Urinary bladder (tissue), 4 donors: ENCODE data around the gene C1orf21. TPM values are rescaled to one million over a fixed set of nuclear protein-coding genes. Genes with fewer than 3 reads are reported as not detected.

Source experiments
- DNase-seq: peaks from one replicate; pipeline ENCODE4 v3.0.0-alpha.2; 2015; ENCODE audit errors: extremely low spot score
- H3K27ac ChIP-seq: one replicate; pipeline ENCODE4 v1.5.1; 2013; ENCODE audit warnings: low read depth, mild to moderate bottlenecking, moderate library complexity
- H3K36me3 ChIP-seq: one replicate; pipeline ENCODE4 v1.6.1; 2013; ENCODE audit warnings: mild to moderate bottlenecking, moderate library complexity; ENCODE audit not compliant: insufficient read depth
- H3K4me1 ChIP-seq: one replicate; pipeline ENCODE4 v1.6.1; 2013; ENCODE audit warnings: mild to moderate bottlenecking, moderate library complexity; ENCODE audit not compliant: insufficient read depth
- H3K4me3 ChIP-seq: one replicate; pipeline ENCODE4 v1.5.1; 2013; ENCODE audit warnings: low read depth, low read length
- WGBS: extraction: QIAGEN DNeasy Blood & Tissue Kit; methylation state at CpG from one replicate; pipeline ENCODE4 v1.1.7; 2013; 5-methylcytosine and 5-hydroxymethylcytosine counted together
- polyA plus RNA-seq: library from polyadenylated mRNA; stranded (reverse); fragments of 200-250 nt; gene quantifications from one replicate; pipeline ENCODE4 v1.2.3, GENCODE V29; 2013
- total RNA-seq: library from RNA; depleted of rRNA; stranded (reverse); fragments of >200 nt; gene quantifications from one replicate; pipeline ENCODE4 v1.2.3, GENCODE V29; 2014
- donor health status: healthy with polysubstance abuse.
- donor health status: healthy.

The C1orf21 gene
- total and polyA plus RNA-seq, 2 donors, result 67.3 to 100 TPM

- no peak for DNase-seq
- WGBS, result 31% methylated on average over 9 of the region's 9 CpGs
- no peaks in the 10 kb centered on the region for H3K4me1 ChIP-seq
- no peak overlapping the region for H3K4me3 ChIP-seq
- H3K27ac ChIP-seq, result no peak overlapping the region
- H3K36me3 ChIP-seq, result no peaks in the 10 kb centered on the region
Measured at GRCh38 chr1:184541537-184542152, 154.8 kb downstream of the C1orf21 start.

GRCh38 chr1:184542291-184542690, 155.5 kb downstream of the C1orf21 start:
- H3K4me1 ChIP-seq, result no peaks in the 10 kb centered on the region
- DNase-seq, result no peak
- no peak overlapping the region for H3K4me3 ChIP-seq
- WGBS, result 81% methylated on average over 3 of the region's 3 CpGs
- no peak overlapping the region for H3K27ac ChIP-seq
- H3K36me3 ChIP-seq, result no peaks in the 10 kb centered on the region

- Histone ChIP-seq H3K27ac (no peak overlapping the region), H3K4me1 (no peaks in the 10 kb centered on the region), H3K36me3 (no peaks in the 10 kb centered on the region), H3K4me3 (no peak overlapping the region)
- no peak for DNase-seq
- WGBS, result 77% methylated on average over 4 of the region's 4 CpGs
Measured at GRCh38 chr1:184545601-184546000, 158.8 kb downstream of the C1orf21 start.

DNA sequence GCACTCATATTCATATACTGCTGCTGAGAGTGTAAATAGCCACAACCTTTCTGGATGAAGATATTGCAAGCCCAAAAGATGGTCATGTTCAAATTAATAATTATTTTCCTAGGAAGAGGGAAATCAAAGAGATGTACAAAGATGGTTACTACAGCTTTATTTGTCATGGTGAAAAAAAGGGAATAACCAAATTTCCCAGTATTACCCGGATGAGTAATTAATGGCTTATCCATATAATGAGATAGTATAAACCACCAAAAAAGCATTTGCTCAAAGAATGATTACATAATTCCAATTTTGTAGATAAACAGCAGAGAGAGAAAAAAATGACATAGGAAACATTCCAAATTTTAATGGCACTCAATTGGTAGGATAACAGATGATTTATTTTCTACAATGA, 165.6 kb downstream of the C1orf21 start:
- no peaks in the 10 kb centered on the region for H3K36me3 ChIP-seq
- DNase-seq, result no peak
- H3K27ac ChIP-seq, result no peak overlapping the region
- H3K4me1 ChIP-seq, result peaks cover 2% of the 10 kb centered on the region
- WGBS, result 94% methylated on average over 1 of the region's 1 CpG
- no peak overlapping the region for H3K4me3 ChIP-seq

DNA sequence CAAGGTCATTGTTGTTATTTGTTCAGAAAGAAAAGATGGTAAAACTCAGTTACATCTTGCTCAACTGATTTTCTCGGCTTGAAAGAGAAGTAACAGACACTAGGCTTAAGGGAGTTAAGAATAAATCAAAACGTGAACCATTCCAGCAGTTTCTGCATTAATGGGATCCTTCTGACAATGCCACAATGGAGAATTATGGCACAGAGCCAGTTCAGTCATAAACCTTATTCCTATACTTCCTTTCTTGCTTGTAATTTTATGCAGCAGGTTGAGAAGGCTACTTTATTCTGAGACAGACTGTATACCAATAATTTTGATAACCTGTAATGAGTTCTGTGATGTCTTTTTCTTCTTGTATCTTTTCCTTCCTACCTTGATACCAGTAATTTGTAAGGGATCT, 167.0 kb downstream of the C1orf21 start:
- H3K36me3 ChIP-seq, result no peaks in the 10 kb centered on the region
- H3K4me1 ChIP-seq, result peaks cover 2% of the 10 kb centered on the region
- H3K27ac ChIP-seq, result no peak overlapping the region
- 70% methylated on average over 2 of the region's 2 CpGs for WGBS
- H3K4me3 ChIP-seq, result no peak overlapping the region
- no peak for DNase-seq

GRCh38 chr1:184555665-184556641, 169.1 kb downstream of the C1orf21 start:
- Histone ChIP-seq H3K4me1 (peaks cover 2% of the 10 kb centered on the region), H3K4me3 (no peak overlapping the region), H3K36me3 (no peaks in the 10 kb centered on the region), H3K27ac (no peak overlapping the region)
- 86% methylated on average over 7 of the region's 7 CpGs for WGBS
- DNase-seq, result no peak

DNA sequence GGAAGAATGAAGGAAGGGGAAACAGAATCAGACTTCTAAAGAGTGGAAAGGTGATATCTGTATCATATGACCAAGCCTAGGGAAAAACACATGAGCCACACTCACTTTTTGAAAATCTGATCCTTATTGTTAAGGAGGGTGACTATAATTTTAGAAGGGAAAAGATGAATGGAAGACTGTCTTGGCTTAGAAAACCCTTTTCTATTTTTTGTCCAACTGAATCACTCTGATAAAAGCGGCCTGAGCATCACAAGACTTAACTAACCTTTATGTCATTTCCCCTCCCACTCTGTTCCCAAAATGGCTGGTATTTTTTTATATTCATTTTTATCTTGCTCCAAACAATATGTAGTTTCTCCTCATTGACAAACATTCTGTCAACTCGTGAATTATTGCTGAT, 169.8 kb downstream of the C1orf21 start:
- no peak overlapping the region for H3K27ac ChIP-seq
- WGBS, result 62% methylated on average over 2 of the region's 2 CpGs
- peaks cover 2% of the 10 kb centered on the region for H3K4me1 ChIP-seq
- no peak overlapping the region for H3K4me3 ChIP-seq
- DNase-seq, result no peak
- no peaks in the 10 kb centered on the region for H3K36me3 ChIP-seq

GRCh38 chr1:184557423-184558347, 170.9 kb downstream of the C1orf21 start:
- Histone ChIP-seq H3K36me3 (no peaks in the 10 kb centered on the region), H3K4me3 (no peak overlapping the region), H3K27ac (no peak overlapping the region), H3K4me1 (peaks cover 2% of the 10 kb centered on the region)
- no peak for DNase-seq
- 86% methylated on average over 3 of the region's 3 CpGs for WGBS

- Histone ChIP-seq H3K4me1 (peaks cover 2% of the 10 kb centered on the region), H3K4me3 (no peak overlapping the region), H3K27ac (no peak overlapping the region), H3K36me3 (no peaks in the 10 kb centered on the region)
- DNase-seq, result no peak
Measured at GRCh38 chr1:184558691-184559090, 171.9 kb downstream of the C1orf21 start.

GRCh38 chr1:184559117-184559713, 172.4 kb downstream of the C1orf21 start:
- Histone ChIP-seq H3K27ac (no peak overlapping the region), H3K4me1 (peaks cover 2% of the 10 kb centered on the region), H3K36me3 (no peaks in the 10 kb centered on the region), H3K4me3 (no peak overlapping the region)
- 98% methylated on average over 1 of the region's 1 CpG for WGBS
- DNase-seq, result no peak

DNA sequence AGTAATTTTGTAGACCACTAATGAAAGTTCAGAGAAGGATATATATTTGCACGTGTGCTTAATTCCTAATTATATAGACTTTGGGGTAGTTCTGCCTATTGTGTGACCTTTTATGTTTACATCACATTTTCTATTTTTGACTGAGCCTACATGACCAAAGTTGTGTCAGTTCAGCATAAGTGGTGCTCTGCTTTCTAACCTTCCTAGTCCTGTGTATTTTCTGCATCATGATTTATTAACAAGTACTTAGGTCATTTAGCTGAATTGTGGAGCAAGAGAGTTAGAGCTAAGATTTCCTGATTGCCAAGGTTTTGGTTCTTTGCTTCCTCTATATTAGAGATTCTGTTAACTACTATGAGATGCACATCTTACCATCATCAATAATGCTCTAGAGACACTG, 176.0 kb downstream of the C1orf21 start:
- H3K4me3 ChIP-seq, result no peak overlapping the region
- no peak for DNase-seq
- 27% methylated on average over 1 of the region's 1 CpG for WGBS
- H3K4me1 ChIP-seq, result no peaks in the 10 kb centered on the region
- no peak overlapping the region for H3K27ac ChIP-seq
- H3K36me3 ChIP-seq, result no peaks in the 10 kb centered on the region

DNA sequence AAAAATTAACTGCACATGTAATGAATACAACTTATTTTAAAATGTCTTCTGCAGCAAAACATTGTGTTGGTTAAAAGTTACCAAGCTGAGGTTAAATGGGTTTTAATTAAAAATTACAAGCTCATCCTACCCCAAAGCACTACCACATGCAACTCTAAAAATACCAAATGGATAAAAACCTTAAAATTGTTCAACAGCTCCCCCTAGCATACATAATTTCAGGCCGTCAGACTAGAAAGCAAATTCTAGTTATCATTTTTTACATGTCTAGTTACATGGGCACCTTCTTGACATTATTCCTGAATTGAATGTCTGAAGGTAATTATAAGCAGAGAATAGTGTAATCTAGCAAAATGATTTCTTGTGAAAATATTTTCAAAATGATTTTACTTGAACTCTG, 176.5 kb downstream of the C1orf21 start:
- 23% methylated on average over 1 of the region's 1 CpG for WGBS
- Histone ChIP-seq H3K27ac (no peak overlapping the region), H3K4me3 (no peak overlapping the region), H3K36me3 (no peaks in the 10 kb centered on the region), H3K4me1 (no peaks in the 10 kb centered on the region)
- no peak for DNase-seq

DNA sequence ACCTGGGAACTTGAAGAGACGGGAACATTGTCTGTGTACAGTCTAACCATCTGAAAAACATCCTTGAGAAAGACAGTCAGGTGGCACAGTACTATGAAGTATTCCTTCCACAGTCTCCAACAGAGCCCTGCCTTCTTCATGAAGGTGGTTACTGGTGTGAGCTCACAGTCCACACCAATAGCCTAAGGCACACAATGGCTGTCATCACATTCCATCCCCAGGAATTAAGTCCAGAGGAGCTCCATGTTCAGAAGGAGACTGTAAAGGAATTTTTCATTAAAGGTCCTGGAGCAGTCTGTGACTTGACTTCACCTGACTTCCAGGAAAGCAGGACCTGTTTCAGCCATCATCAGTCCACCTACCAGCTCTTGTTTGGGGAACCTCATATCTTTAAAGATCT, 180.2 kb downstream of the C1orf21 start:
- Histone ChIP-seq H3K4me3 (no peak overlapping the region), H3K4me1 (no peaks in the 10 kb centered on the region), H3K36me3 (no peaks in the 10 kb centered on the region), H3K27ac (no peak overlapping the region)
- 98% methylated on average over 1 of the region's 1 CpG for WGBS
- no peak for DNase-seq
